AG09319 (cell line): Measurements from ENCODE around the gene MINK1.

ENCODE experiments used
- DNase-seq: peaks from one replicate; pipeline ENCODE4 v3.0.0-alpha.2; 2010; ENCODE audit warnings: low read depth; ENCODE audit errors: extremely low read depth
- CTCF ChIP-seq: IDR thresholded peaks from 2 replicates; pipeline ENCODE4 v1.5.1; 2011; ENCODE audit warnings: low read depth, mild to moderate bottlenecking, inconsistent platforms, low read length, moderate library complexity

MINK1 gene

GRCh38 chr17:4833178-4833940 lies at the start of gene MINK1:
Gene MINK1 (plus strand): TSS chr17:4833340. CDS start chr17:4833584, 244 bp downstream.
- DNase-seq: peak; percentile 81
- TF ChIP-seq CTCF: no peak

GRCh38 chr17:4785311-4786105 lies 47.6 kb upstream of the MINK1 start:
- DNase-seq: no peak
- TF ChIP-seq CTCF: no peak

- TF ChIP-seq CTCF: no peak
- DNase-seq: no peak
Observed at GRCh38 chr17:4786106-4786511, 47.0 kb upstream of the MINK1 start, which contains the start of gene VMO1. Gene VMO1 (minus strand): TSS chr17:4786364. CDS start chr17:4786352, 12 bp downstream.

GRCh38 chr17:4786516-4786915 lies 46.6 kb upstream of the MINK1 start:
- no peak for DNase-seq
- no peak for TF ChIP-seq CTCF

GRCh38 chr17:4788159-4788806 lies 44.9 kb upstream of the MINK1 start:
- TF ChIP-seq CTCF: no peak
- no peak for DNase-seq

GRCh38 chr17:4788807-4789700 lies 44.1 kb upstream of the MINK1 start, which contains the start of gene GLTPD2:
Gene GLTPD2 (plus strand): TSS chr17:4788964. CDS start chr17:4789012, 48 bp downstream.
- no peak for TF ChIP-seq CTCF
- DNase-seq: no peak
